Activated effector memory CD4-positive, alpha-beta T cell treated with anti-CD3 and anti-CD28 coated beads, Interleukin-2, amount 50 U/mL, for 16 hours (primary cell): ENCODE measurements around the gene HNRNPC.

Experiments
- DNase-seq: peaks from one replicate; pipeline ENCODE4 v3.0.0-alpha.2; 2020

The HNRNPC gene

DNA sequence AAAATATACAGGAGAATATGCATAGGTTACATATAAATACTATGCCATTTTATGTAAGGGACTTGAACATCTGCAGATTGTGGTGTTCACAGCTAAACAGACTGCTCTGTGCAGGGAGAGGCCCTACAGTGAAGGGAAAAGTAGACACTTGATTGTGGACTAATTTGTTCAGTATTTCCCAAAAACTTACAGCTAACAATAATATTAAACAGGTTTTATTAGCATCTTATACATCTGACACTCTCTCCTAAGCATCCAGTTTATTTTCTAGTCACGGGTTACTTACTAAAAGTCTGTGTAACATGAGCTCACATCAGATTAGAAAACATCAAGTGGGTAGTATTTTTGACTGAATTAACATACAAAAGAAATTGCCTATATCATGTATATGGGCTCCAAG is 60.1 kb downstream of the HNRNPC start:
- no peak for DNase-seq

DNA sequence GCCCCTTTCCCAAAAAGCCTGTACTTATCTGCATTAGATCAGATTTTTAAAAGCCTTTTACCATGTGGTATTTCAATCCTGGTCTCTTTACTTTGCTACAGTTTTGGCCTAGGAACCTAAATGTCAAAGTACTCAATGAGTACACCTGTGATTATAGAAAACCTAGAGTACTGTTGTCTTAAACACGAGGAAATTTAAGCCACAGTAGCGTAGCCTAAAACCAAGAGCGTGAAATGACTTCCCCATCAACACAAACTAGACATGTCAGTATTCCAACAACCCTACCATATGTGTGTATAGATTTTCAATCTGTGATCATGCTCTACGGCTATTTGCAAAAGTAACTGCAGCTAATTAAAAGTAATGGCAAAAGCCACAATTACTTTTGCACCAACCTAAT is 60.7 kb downstream of the HNRNPC start:
- DNase-seq = no peak

DNA sequence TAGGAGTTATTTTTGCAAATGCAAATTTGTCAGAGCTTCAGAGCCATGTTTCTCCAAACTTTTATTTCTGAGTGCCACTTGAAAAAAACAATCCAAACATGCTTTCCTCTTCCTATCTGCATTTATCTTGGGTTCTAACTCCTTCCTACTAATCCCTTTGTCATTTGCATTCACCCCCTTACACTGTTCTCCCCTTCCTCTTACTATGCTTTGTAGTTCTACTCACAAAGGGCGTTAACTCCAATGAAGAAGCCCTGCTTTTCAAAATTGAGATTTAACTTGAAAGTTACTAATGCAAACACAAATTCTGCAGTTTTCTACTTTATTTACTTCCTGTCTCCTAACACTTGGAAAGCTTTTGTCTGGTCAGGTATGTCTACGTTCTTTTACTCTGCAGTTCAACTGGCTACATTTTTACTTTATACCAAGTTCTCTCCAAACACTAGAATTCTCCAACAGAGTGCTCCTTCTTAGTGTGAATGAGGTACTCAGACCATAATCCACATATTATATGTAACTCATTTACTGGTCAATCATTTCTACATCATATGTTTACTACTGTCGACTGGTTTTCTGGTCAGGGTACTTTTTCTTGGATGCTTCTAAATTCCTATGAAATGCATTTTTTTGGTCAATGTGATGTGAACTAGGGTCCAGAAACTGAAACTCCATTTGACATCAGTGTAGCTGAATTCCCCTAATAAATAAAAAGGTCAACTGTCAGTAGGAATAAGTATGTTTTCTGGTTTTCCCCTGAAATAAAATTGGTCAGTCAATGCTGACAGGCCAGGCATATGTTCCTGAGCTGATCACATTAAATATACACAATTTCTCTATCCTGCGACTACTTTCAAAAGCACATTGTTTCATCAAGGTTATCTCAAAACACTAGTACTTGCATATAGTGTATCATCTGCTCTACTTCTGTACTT is 62.2 kb downstream of the HNRNPC start:
- no peak for DNase-seq

DNA sequence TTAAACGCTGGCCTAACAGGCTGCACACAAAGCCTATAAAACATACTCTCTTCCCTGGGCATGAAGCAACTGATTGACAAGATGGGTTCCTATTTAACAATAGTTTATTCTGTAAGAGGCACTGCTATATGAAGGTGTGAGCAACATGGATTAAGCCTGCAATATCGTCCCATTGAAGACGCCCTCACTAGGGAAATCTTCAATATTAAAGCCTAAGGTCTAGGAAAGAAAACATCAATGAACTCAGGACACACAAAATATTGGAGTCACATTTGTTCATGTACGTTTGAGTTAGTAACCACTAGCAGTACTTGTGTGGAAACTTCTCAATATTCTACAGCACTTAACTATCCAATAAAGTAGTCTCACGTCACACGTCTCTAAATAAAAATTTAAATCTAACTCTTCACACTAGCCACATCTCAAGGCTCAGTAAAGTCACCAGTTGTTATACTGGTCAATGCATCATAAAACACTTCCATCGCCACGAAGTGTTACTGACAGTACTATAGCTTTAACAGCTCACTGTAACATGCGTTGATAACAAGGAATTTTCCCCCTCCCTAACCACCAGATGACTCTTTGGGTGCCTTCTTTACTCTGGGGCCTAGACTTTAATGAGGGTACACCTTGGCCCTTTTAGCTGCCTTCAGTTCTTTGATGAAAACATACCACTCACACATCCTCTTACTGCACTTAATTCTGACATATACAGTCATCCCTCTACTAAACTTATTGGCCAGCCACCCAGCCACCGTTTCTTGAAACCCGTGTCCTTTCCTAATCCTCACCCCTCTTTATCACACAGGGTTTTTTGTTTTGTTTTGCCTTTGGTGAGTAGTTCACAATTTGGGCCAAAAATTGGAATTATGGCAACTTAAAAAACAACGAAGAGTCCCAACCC is 63.3 kb downstream of the HNRNPC start:
- DNase-seq = no peak

DNA sequence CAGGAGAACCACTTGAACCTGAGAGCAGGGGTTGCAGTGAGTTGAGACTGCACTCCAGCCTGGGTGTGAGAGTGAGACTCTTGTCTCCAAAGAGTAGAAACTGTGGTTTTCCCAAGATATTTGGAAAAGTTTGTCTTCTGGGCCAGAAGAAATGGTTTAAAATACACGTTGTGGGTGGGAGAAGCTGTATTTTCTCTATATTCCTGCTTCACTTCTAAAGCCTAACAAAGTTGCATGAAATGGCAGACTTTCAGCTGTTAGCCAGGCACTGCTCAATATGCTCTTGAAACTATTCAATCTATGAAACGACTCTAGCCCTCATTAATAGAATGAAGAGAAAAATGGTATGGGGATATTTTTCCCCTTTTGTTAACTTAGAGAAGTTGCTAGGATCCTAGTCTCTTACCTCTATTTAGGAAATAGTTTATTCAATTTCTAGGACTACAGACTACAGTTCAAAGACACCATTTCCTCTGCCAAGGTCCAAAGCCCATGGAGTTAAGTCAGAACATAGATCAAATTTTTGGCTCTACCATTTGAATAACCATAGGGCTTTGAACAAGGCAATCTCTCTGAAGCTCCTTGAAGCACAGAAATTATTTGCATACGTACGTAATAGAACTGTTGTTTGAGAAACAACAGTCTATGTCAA is 64.1 kb downstream of the HNRNPC start:
- no peak for DNase-seq

DNA sequence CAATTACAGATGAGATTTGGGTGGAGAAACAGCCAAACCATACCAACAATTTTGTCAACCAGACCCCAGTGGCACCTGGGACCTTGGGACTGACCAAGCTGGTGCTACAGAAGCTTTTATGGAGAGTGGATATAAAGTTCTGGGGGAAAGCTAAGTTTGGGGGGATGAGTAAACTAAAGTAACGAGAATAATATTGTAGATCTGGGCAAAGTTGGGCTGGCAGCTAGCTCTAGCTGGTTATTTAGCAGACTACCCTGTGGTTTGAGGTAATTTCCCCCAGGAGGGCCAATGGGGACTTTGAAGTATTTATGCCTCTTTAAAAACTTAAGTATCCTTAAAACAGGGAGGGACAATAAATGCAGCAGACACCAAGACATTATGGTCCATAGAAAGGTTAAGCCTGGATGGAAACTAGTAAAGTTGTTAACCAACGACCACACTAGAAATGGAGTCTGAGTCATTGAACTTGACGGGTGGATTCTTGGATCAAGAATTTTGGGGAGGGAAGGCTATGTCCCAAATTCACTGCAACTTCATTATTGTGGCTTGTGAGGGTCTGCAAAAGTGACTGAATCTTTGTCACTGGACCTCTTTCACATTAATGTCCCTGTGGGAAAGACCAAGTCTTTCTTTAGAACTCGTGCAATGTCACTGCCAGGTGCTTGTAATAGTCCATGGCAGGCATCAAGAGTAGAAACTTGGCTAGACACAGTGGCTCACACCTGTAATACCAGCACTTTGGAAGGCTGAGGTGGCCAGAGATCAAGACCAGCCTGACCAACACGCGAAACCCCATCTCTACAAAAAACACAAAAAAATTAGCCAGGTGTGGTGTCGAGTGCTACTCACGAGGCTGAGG is 64.8 kb downstream of the HNRNPC start:
- DNase-seq = no peak

DNA sequence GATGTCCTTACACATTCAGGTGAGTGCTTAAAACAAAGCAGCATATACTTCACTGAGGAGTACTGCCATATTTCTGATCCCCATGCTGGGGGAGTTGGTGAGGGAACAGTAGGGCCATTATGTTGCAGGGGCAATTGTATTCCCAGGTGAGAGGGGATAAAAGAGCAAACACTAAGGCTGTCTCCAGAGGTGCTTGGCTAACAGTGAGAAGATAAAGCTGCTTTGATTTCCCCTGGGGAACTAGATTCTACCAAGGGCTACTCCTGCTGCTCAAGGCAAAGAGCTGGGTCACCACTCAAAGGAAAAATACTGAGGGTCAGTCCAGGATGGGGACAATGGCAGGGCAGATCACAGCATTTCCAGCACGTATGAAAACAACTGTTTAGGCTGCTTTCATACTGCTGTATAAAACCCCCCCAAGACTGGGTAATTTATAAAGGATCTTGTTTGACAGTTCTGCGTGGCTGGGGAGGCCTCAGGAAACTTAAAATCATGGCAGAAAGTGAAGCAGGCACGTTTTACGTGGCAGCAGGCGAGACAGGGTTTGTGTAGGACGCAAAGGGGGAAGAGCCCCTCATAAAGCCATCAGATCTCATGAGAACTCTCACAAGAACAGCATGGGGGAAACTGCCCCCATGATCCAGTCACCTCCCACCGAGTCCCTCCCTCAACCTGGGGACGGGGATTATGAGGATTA is 65.6 kb downstream of the HNRNPC start:
- DNase-seq = no peak

DNA sequence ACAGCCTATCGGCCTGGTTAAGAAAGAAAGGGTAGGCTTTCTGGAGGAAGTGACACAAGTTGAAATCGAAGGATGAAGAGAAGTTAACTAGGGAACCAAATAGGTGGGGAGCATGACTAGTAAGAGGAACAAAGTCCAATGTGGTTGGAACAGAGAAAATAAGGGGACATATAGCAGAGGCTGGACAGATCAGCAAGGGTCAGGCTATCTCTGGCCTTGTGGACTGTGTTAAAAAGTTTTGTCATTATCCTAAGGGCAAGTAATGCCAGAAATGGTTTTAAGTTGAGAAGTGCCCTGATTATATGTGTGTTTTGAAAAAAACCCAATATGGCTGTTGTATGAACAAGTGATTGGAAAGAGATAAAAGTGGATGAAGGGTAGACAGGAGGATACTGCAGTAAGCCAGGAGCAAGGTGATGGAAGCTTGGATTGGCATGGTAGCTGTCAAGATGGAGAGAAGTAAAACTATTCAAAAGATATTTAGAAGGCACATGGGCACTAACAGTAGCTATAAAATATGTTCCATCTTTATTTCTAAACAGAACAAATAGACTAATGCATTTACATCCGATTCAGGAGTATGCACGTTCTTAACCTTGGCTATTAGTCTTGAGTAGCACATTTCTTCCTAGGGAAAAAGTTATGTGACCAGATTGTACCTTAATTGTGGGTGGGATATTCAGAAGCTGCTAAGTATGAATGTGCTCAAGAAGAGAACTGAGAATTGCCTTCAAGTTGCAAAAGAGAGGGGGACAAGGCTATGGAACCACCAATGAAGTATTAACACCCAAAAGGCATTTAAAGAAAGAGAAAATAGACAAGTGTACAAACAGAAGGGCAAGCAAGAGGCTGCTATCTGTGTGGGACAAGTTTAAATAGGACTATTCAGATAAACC is 66.5 kb downstream of the HNRNPC start:
- DNase-seq = no peak

DNA sequence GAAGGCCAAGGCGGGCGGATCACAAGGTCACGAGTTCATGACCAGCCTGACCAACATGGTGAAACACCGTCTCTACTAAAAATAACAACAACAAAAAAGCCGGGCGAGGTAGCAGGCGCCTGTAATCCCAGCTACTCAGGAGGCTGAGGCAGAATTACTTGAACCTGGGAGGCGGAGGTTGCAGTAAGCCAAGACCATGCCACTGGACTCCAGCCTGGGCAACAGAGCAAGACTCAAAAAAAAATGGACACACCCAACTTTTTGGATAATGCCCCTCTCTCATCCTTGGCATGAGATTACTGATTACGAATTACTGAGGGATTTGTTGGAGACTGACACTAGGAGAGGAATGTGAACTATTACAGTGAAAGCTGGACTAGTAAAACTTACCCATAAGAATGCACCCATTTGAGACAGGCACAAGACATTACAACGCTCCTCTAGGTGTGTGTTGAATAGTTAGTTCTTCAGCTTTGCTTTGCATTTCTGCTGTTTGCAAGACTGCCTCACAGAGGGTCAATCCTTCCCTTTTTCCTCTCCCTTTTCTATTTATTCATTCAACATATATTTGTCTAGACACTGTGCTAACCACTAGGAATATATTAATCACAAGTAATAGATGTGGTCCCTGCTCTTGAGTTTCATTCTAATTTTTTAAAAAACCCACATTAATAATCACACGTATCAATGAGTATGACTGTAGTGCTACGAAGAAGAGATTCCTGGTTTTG is 67.3 kb downstream of the HNRNPC start:
- no peak for DNase-seq

DNA sequence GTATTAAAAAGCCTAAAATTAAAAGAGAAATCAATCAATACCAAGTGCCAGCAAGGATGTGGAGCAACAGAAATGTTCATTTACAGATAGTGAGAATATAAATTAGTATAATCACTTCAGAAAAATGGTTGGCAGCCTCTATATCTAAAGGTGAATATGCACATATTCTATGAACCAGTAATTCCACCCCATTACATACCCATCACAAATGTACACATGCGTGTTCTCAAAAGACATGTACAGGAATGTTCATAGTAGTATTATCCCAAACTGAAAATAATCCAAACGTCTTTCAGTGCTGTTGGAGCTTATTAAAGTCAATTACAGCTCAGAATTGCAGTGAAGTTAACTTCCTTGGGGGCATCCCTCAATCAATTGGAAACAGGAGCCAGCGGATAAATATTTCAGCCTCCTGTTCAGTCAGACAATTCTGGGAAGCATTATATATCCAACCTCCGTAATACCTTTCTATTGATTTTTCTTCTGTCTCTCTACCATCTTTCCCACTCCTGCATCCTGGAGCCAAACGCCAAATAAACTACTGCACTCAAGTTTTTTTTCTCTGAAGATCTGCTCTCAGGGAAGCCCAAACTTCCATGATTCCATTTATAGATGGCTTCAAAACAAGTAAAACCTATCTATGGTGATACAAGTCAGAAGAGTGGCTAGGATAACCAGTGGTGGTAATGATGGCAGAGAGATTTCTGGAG is 68.3 kb downstream of the HNRNPC start:
- no peak for DNase-seq

DNA sequence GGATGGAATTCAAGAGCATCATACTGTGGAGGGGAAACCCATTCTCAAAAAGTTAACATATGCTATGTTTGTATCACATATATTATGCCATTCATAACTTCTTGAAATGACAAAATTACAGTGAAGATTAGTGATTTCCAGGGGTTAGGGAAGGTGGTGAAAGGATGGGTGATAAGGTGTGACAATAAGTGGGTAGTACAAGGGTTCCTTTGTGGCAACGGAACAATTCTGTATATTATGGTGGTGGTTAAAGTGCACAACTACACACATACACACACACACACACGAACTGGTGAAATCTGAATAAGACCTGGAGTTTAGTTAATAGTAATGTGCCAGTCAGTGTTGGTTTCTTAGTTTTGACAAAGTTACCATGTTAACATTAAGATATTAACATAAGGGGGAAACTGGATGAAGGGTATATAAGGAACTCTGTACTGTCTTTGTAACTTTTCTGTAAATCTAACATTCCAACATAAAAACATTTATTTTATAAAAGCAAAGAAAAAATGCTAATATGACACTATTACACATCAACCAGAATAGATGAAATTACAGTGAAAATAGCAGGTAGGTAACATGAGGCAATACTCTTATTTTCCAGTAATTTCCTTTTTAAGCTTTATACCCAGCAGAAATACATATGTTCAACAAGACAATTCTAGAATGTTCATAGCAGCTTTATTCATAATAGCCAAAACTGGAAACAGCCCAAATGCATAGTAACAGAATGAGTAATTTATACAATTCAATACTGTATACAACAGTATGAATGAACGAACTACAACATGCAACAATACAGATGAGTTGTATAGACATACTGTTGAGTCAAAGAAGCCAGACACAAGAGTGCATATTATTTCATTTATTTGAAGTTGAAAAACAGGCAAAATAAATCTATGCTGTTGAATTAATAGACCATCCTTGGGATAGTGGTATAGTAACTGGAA is 69.4 kb downstream of the HNRNPC start:
- DNase-seq = no peak

DNA sequence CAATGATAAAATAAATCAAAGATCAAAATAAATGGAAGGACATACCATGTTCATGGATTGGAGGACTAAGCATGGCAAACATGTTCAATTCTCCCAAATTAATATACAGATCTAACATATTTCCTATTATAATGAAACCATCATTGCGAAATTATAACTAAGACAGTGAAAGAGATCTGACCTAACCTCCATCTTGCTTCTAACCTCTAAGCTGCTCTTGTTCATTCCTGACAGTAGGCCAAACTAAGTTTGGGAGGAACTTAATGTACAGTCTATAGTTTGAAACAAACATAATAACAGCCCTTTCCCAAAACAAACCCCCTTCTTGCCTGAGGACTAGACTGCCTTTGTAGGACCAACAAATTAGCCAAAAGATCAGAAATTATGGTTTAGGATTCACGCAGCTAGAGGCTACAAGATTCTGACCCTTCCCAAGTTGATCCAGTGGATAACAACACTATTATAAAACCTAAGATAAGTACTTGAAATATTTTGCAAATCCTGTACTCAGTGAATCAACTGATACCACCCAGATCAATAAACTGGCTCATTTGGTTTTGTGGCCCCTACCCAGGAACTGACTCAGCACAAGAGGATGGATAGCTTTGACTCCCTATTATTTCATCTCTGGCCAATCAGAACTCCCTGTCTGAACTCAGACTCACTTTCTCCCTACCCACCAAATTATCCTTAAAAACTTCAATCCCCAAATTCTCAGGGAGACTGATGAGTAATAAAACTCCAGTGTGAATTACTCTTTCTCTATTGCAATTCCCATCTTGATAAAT is 71.6 kb downstream of the HNRNPC start:
- no peak for DNase-seq

DNA sequence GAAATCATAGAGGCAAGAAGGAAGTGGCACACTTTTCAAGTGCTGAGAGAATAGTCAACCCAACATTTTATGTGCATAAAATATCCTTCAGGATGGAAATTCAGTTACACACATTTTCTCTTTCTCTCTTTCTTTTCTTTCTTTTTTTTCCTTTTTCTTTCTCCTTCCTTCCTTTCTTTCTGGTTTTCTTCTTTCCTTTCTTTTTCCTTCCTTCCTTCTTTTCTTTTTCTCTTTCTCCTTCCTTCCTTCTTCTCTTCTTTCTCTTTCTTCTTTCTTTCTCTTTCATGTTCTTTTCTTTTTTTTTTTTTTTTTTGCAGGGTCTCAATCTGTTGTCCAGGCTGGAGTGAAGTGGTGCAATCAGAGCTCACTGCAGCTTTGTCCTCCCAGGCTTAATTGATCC is 74.6 kb downstream of the HNRNPC start:
- DNase-seq = no peak

DNA sequence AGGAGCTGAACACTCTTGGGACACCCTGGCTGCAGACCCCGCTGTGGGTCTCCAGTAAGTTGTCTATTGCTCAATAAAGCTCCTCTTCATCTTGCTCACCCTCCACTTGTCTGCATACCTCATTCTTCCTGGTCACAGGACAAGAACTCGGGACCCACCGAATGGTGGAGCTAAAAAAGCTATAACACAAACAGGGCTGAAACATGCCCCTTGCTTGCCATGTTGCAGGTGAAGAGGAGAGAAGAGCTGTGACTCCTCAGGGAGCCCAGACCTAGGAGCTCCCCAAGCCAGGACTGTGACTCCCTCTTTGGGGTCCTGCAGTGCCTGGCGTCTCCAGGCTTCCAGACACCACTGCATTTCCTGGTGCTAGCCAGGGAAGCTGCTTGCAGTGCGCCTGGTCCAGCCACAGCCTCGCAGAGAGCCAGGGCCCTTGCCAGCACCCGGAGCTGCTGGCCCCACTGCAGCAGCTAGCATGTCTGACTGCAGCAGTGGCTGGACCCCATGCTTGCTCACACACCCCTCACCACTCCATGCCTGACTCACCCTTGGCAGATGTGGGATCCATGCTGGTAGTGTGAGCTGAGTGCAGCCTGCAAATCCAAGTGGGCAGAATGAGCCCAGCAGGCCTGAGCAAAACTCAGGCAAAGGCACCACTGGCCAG is 76.2 kb downstream of the HNRNPC start:
- DNase-seq = no peak

DNA sequence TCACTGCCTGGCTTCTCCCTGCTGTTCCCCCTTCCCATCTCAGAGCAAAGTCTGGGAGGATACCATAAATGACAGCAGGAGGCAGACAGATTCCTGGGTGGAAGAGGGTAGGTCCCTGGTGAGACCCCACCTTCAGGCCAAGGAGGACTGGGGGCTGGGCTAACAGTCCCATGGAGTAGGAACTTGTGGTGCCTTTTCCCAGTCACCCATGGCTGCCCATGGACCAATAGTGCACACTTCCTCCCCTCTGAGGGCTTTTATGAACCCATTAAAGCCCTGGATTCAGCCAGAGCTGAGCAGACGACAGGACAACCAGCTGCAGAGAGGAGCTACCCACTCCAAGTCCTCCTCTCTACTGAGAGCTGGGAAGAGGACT is 76.8 kb downstream of the HNRNPC start:
- DNase-seq = no peak

DNA sequence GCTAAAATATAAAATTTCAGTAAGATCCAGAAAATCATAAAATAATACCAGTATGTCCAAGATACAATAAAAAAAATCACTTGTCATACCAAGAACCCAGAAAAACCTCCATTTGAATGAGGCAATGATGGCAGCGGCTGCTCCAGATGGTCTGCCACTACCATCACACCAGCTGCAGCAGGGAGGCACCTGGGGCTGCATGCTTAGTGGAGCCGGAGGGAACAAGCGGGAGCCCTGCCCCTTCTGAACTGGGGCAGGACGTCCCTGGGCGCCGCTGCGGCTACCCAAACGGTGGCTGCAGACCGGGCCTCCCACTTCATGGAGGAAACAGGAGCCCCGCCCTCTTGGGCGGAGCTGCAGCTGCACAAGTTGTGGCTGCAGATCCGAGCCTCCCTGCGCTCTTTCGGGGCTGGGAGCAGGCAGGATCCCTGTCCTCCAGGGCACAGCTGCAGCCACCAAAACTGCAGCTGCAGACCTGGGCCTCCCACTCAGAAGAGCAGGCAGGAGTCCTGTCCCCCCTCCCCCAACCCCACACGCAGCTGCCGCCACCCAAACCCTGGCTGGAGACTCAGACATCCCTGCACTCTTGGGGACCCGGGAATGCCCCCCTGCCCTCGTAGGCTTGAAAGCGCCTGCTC is 77.3 kb downstream of the HNRNPC start:
- peak; percentile 85 for DNase-seq
